GM18499 (cell line): ENCODE measurements around the gene MED27.

Source experiments
- ATAC-seq: cut with Tn5 transposase; IDR thresholded peaks from one replicate; pipeline ENCODE4 v1.9.1; 2021; ENCODE audit warnings: moderate number of reproducible peaks; ENCODE audit not compliant: insufficient read depth, unreplicated experiment

The MED27 gene

GRCh38 chr9:131844745-131845118, 234.9 kb downstream of the MED27 start:
- no peak for ATAC-seq

DNA sequence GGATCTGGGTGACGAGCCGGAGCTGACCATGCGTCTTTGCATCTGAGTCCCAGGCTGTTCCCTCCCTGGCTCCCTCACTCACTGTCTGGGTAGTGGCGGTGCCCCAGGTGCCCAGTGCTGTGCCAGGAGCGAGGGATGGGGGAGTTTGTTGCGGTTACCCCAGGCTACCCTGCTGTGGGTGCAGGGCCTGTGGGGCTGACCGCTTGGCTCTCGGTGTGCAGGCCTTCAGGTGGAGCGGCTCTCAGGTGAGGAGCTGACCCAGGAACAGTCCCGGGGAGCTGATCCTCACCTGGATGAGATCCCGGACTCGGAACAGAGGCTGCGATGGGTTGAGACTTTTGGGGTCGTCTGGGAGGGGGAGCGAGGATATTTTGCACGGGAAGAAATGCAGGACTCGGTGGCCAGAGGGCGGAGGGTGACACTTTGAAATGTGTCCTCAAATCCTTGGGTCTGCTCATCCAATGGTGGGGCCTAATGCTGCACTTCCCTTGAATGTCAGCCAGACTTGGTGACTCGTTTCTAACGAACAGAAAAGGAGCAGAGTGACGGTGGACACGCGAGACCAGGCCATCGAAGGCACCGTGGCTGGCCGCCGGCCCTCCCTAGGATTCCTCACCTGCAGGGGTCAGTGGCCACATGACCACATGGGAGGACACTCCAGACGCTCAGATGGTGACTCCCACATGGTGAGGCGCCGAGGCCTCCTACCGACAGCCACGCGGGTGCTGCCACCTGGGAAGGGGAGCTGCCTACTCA, 235.5 kb downstream of the MED27 start:
- no peak for ATAC-seq

DNA sequence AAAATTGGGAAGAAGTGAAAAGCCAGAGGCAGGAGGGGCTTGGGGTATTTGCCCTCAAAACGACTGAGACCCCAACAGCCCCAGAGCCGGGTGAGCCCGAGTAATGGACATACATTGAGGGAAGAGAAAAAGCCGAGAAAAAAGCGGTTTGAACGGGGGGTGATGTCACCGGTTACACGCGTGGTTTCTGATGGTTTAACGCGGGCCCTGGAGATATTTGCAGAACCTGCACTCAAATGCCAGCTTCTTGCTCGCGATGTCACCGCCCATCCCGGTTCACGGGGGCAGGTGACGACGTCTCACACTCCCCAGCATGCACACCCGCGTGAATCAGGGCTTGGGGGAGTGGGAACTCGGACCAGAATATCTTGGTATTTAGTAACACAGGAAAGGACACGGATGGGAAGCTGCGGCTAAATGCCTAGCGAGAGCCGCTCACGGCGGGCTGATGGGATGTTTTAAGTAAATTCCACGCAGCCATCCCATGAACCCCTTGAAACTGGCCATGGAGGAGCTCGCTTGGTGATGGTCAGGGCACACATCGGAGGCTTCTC, 237.8 kb downstream of the MED27 start:
- no peak for ATAC-seq

DNA sequence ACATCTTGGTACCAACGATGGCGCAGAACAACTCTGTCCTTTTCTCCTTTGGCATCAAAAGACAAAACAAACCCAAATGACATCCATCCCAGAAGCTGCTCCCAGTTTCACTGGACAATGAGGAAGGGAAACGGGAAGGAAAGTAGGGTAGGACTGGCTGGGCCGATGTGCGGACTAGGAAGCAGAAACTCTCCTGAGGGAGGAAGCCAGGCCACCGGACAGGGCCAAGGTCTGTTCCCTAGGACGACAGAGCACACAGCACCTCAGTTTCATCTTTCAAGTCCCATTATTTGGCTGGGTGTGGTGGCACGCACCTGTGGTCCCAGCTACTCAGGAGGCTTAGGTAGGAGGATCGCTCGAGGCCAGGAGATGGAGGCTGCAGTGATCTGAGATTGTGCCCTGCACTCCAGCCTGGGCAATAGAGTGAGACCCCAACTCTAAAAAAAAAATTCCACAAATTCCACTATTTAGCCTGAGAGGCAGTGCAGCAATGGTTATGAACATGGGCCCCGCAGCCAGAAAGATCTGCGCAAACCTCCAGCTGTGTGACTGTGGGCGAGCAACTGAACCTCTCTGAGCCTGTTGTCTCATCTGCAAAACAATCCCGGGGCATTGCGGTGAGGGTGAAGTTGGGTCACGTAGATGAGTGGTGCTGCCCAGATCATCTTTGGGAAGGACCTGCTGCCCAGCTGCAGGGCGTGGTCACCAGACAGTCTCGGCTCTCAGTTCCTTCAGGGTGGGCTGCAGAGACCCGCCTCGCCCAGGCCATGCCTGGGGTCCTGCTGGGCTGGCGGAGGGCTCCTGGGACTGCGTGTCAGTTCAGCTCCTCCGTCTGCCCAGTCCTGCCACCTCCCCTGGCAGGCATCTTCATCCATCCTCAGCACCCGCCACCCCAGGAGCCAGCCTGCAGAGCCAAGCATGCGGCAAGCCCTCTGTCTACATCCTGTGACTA, 238.6 kb downstream of the MED27 start:
- ATAC-seq = no peak

GRCh38 chr9:131840220-131840619, 239.4 kb downstream of the MED27 start:
- ATAC-seq = no peak

DNA sequence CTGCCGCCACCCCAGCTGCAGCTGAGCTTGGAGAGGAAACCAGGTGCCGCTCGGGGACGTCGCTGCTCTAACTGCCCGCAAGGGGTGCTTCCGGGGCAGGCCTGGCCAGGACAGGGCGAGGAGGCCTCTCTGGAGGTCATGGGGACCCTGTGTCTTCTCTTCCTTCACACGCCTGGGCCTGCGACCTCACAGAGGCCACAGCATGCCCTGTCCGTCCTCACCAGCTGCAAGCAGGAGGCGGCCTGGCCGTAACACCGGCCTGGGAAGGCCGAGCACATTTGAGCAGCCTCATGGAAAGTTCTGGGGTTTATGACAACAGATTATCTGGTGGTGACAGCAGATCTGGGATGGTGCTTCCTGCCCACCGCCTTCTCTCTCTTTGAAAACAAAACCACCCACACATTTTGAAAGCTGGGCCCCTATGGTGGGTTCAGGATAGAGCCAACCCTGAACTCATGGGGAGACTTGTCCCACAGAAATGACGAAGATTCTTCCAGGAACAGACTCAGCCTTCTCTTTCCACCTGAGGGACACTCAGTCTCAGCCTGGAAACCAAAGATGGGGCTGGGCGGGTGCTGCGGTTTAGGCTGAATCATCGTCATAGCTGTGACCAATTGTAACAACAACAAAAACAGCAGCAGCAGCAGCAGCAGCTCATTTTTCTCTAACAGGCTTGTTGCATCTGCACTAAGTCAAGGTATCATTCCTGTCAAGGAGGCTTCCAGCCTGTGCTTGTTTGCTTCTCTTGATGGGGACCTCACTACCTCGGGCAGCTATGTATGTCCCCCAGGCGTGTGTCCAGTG, 240.2 kb downstream of the MED27 start:
- no peak for ATAC-seq

DNA sequence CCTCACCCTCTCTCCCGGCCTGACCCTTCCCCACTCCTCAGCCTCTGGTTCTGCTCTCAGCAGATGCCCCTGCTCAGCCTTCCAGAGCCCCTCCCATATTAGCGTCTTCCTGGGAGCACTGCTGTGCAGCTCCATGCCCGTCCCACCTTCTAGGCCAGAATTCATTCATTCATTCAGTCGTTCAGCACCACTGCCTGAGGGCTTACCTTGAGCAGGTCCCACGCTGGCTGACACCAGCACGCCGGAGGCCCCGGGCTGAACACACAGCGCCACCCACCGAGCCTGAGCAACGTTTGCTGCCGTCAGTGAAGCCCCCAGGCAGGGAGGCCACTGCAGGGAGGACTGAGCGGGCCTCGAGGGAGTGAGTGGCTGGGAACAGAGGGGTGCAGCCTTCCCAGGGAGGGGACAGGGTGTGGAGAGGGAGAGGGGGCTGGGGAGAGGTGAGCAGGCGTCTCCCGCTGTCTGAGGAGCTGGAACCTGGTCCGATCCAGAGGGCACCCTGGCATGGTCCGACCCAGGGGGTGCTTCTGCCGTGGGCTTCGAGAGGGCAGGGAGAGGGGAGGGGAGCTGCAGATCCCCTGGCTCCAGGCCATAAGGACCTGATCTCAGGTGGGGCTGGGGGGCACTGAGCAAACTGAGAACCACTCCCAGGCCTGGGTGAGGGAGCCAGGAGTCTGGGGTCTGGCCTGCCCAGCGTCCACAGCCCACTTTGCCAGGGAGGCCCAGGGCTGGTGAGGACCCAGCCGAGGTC, 241.0 kb downstream of the MED27 start:
- ATAC-seq = no peak

GRCh38 chr9:131837836-131838235, 241.8 kb downstream of the MED27 start:
- no peak for ATAC-seq

- ATAC-seq = no peak
Measured at GRCh38 chr9:131837316-131837715, 242.4 kb downstream of the MED27 start.

- ATAC-seq = no peak
Measured at GRCh38 chr9:131836607-131837315, 242.9 kb downstream of the MED27 start.

DNA sequence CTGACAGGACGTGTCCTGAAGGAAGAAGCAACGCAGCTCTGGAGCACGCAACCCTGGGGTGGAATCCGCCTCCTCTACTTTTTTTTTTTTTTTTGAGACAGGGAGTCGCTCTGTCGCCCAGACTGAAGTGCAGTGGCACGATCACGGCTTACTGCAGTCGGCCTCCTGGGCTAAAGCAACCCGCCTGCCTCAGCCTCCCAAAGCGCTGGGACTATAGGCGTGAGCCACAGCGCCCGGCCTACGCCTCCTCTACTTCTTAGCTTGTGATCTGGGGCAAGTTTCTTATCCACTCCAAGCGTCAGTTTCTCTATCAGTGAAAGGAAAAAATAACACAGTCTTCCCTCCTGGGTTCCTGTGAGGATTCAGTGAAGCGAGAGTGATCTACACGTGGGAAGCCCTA, 243.6 kb downstream of the MED27 start:
- no peak for ATAC-seq

DNA sequence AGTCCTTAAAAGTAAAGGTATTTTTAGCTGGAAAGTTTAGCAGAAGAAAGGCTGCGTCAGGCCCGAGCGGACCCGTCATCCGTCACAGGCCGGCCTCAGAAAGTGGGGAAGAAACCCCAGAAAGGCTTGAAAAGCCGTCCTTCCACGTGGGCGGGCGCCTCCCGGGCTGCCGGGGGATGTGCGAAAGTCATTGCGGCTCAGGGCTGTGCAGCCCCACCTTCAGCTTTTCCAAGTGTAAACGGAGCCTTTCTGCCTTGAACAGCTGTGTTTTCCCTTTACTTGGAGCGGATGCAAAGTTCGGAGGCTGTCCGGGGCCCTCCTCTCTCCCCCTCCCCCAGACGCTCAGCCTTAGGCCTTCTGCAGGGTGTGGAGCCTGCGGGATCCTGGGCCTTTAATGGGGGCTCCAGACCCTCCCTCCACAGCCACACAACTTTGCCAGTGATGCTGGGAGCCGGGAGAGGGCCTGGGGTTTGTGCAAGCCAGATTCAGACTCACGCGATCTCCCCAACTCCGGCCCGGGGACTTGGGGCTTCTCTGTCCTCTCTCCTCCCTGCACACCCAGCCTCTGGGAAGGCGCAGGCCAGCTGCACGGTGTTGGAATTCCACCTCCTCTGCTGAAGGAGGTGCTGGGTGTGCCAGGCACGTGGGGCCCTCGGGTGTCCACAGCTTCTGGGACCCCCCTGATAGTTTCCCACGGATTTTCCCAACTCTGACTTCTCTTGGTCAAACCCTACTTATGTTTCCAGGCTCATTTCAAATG, 244.3 kb downstream of the MED27 start:
- no peak for ATAC-seq

- ATAC-seq = no peak
Measured at GRCh38 chr9:131834721-131835120, 244.9 kb downstream of the MED27 start.

- no peak for ATAC-seq
Measured at GRCh38 chr9:131833906-131834305, 245.8 kb downstream of the MED27 start.

DNA sequence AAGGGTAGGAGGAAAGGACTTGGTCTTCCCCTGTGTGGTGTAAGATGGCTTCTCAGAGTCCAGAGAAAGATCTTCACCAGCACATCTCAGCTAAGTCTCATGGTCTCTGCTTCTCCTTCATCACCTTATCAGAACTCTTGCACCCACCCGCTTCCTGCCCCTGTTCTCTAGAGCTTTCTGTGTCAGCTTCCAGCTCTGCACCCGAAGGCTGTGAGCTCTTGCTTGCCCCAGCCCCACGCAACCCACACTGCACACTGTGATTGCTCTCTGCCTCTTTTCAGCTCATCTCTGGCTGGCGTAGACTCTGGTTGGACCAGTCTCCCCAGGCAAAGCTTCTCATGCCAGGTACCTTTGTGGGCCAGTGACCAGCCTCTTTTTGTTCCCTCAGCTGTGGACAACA, 246.6 kb downstream of the MED27 start:
- no peak for ATAC-seq

- ATAC-seq = no peak
Measured at GRCh38 chr9:131831380-131832165, 248.1 kb downstream of the MED27 start.

DNA sequence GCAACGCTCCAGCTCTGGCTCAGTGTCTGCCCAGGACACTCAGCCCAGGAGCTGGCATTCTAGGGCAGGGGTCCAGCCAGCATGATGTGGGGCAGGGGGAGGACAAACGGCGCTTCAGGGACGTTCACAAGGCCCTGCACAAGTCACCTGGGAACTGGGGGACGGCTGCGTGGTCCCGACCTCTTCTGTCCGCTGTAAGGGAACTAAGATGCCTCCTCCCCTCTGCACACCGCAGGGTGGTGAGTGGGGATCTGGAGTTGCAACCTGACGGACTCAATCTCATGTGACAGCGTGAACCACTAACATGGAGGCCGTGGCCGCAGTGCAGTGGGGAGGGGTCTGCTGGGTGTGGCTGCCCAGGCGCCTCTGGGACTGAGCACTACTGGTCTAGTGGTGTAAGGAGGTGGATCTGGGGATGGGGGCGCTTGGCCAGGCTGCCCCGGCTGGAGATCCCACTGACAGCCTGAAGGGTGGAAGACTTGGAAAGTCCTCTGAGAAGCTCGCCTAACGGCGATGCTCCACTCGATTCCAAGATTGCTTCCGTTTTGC, 251.8 kb downstream of the MED27 start:
- no peak for ATAC-seq
